HTERT RPE-1 (cell line): Measurements from ENCODE around the gene IGSF11.
"Not testable (repeated sequence)": the region's sequence is repeated elsewhere in the genome, so short reads cannot be mapped to it uniquely, and the experiment has no call there.

Source experiments
- in situ Hi-C: fragments of 300-500 bp; cut with MboI; formaldehyde crosslinking; loops from 4 replicates; pipeline ENCODE4 v1.14.3; 2020; ENCODE audit warnings: low sequenced_read_pairs

The IGSF11 gene

GRCh38 chr3:118990823-118991560, 43.7 kb downstream of the IGSF11 start:
- in situ Hi-C loops = no loop called here

- in situ Hi-C loops = no loop called here
Measured at GRCh38 chr3:118988198-118989130, 46.2 kb downstream of the IGSF11 start.

GRCh38 chr3:118987477-118987876, 47.2 kb downstream of the IGSF11 start:
- in situ Hi-C loops = no loop called here

- in situ Hi-C loops = no loop called here
Measured at GRCh38 chr3:118986734-118987133, 47.9 kb downstream of the IGSF11 start.

- in situ Hi-C loops = no loop called here
Measured at GRCh38 chr3:118984699-118985098, 49.9 kb downstream of the IGSF11 start.

GRCh38 chr3:118981494-118982134, 53.0 kb downstream of the IGSF11 start:
- in situ Hi-C loops = no loop called here

- in situ Hi-C loops = no loop called here
Measured at GRCh38 chr3:118980832-118981231, 53.8 kb downstream of the IGSF11 start.

GRCh38 chr3:118978393-118978758, 56.3 kb downstream of the IGSF11 start:
- in situ Hi-C loops = no loop called here

- in situ Hi-C loops = no loop called here
Measured at GRCh38 chr3:118977671-118978392, 56.8 kb downstream of the IGSF11 start.

GRCh38 chr3:118977118-118977517, 57.5 kb downstream of the IGSF11 start:
- in situ Hi-C loops = no loop called here

GRCh38 chr3:118975476-118975875, 59.2 kb downstream of the IGSF11 start:
- in situ Hi-C loops = not testable (repeated sequence)

GRCh38 chr3:118974356-118975097, 60.1 kb downstream of the IGSF11 start:
- in situ Hi-C loops = no loop called here

- in situ Hi-C loops = no loop called here
Measured at GRCh38 chr3:118973050-118973449, 61.6 kb downstream of the IGSF11 start.

GRCh38 chr3:118970819-118971218, 63.8 kb downstream of the IGSF11 start:
- in situ Hi-C loops = no loop called here

- in situ Hi-C loops = no loop called here
Measured at GRCh38 chr3:118968640-118969039, 66.0 kb downstream of the IGSF11 start.

GRCh38 chr3:118968111-118968510, 66.5 kb downstream of the IGSF11 start:
- in situ Hi-C loops = no loop called here

- in situ Hi-C loops = no loop called here
Measured at GRCh38 chr3:118966700-118967099, 67.9 kb downstream of the IGSF11 start.

- in situ Hi-C loops = no loop called here
Measured at GRCh38 chr3:118963711-118964110, 70.9 kb downstream of the IGSF11 start.

GRCh38 chr3:118960876-118961450, 73.7 kb downstream of the IGSF11 start:
- in situ Hi-C loops = no loop called here
